Mesenchymal stem cell (in vitro differentiated cells and primary cell): ENCODE measurements around the gene RFNG.

Experiments used
- DNase-seq: peaks from one replicate; pipeline ENCODE4 v3.0.0-alpha.2; 2013
- H2AFZ ChIP-seq: one replicate; pipeline ENCODE4 v1.6.1; 2013; ENCODE audit warnings: low read depth, mild to moderate bottlenecking, control low read depth, inconsistent platforms, low read length, moderate library complexity
- H2AK5ac ChIP-seq: 2 replicates; pipeline ENCODE4 v1.6.1; 2013; ENCODE audit warnings: low read length, moderate library complexity, mild to moderate bottlenecking, inconsistent platforms; ENCODE audit not compliant: severe bottlenecking
- H2BK120ac ChIP-seq: one replicate; pipeline ENCODE4 v1.6.1; 2013; ENCODE audit warnings: low read depth, mild to moderate bottlenecking, inconsistent platforms, low read length, moderate library complexity
- H2BK12ac ChIP-seq, 2 experiments: one replicate each; pipeline ENCODE4 v1.6.1; 2013; ENCODE audit warnings: inconsistent platforms in 2 of 2, low read length in 2 of 2, mild to moderate bottlenecking in 2 of 2, moderate library complexity in 2 of 2, control low read depth in 1 of 2
- H2BK15ac ChIP-seq: one replicate; pipeline ENCODE4 v1.6.1; 2013; ENCODE audit warnings: mild to moderate bottlenecking, low read depth, inconsistent platforms; ENCODE audit not compliant: poor library complexity, severe bottlenecking
- H2BK5ac ChIP-seq: 2 replicates; pipeline ENCODE4 v1.6.1; 2013; ENCODE audit warnings: low read depth, mild to moderate bottlenecking, low read length, control low read depth, inconsistent platforms; ENCODE audit not compliant: poor library complexity, severe bottlenecking
- H3K14ac ChIP-seq, 2 experiments: one replicate each; pipeline ENCODE4 v1.6.1; 2013; ENCODE audit warnings: inconsistent platforms in 2 of 2, low read length in 2 of 2, control low read depth in 1 of 2, mild to moderate bottlenecking in 1 of 2, moderate library complexity in 1 of 2
- H3K18ac ChIP-seq, 2 experiments: one replicate each; pipeline ENCODE4 v1.6.1; 2013; ENCODE audit warnings: inconsistent platforms in 2 of 2, low read length in 2 of 2, control low read depth in 1 of 2, low read depth in 1 of 2, mild to moderate bottlenecking in 1 of 2
- H3K23ac ChIP-seq, 2 experiments: one replicate each; pipeline ENCODE4 v1.6.1; 2013; ENCODE audit warnings: inconsistent platforms in 2 of 2, low read length in 2 of 2, mild to moderate bottlenecking in 2 of 2, moderate library complexity in 2 of 2, control low read depth in 1 of 2
- H3K27ac ChIP-seq: 2 replicates; pipeline ENCODE4 v1.5.1; 2013; ENCODE audit warnings: mild to moderate bottlenecking, moderate library complexity, low read length, control low read depth, inconsistent platforms; ENCODE audit not compliant: poor library complexity, severe bottlenecking
- H3K27me3 ChIP-seq, 2 experiments: 2 replicates each; pipeline versions ENCODE4 v1.6.1 to v1.7.0; 2013; ENCODE audit warnings: low read length in 2 of 2, mild to moderate bottlenecking in 2 of 2, moderate library complexity in 2 of 2, control low read depth in 1 of 2, inconsistent platforms in 1 of 2; ENCODE audit not compliant: control insufficient read depth in 1 of 2, insufficient read depth in 1 of 2
- H3K36me3 ChIP-seq, 2 experiments: 2 replicates each; pipeline versions ENCODE4 v1.6.1 to v1.7.0; 2013; ENCODE audit warnings: low read length in 2 of 2, control low read depth in 1 of 2, inconsistent platforms in 1 of 2, low read depth in 1 of 2, mild to moderate bottlenecking in 1 of 2; ENCODE audit not compliant: insufficient read depth in 2 of 2, control insufficient read depth in 1 of 2
- H3K4ac ChIP-seq, 2 experiments: one replicate each; pipeline ENCODE4 v1.6.1; 2013; ENCODE audit warnings: inconsistent platforms in 2 of 2, low read length in 2 of 2, mild to moderate bottlenecking in 2 of 2, moderate library complexity in 2 of 2, control low read depth in 1 of 2, low read depth in 1 of 2
- H3K4me1 ChIP-seq: 2 replicates; pipeline ENCODE4 v1.6.1; 2013; ENCODE audit warnings: low read depth, low read length, control low read depth; ENCODE audit not compliant: control insufficient read depth, insufficient read depth
- H3K4me2 ChIP-seq: 2 replicates; pipeline ENCODE4 v1.6.1; 2013; ENCODE audit warnings: low read length, mild to moderate bottlenecking, inconsistent platforms; ENCODE audit not compliant: poor library complexity, severe bottlenecking
- H3K4me3 ChIP-seq, 2 experiments: 2 replicates each; pipeline versions ENCODE4 v1.5.1 to v1.7.0; 2013; ENCODE audit warnings: low read length in 2 of 2, mild to moderate bottlenecking in 2 of 2, control low read depth in 1 of 2, low read depth in 1 of 2; ENCODE audit not compliant: insufficient read depth in 1 of 2
- H3K79me1 ChIP-seq: replicated peaks from 2 replicates; pipeline ENCODE4 v1.6.1; 2013; ENCODE audit warnings: mild to moderate bottlenecking, control low read depth, low read length, inconsistent platforms; ENCODE audit not compliant: poor library complexity, severe bottlenecking
- H3K9ac ChIP-seq: 2 replicates; pipeline ENCODE4 v1.7.0; 2013; ENCODE audit warnings: mild to moderate bottlenecking, low read length, moderate library complexity
- H3K9me3 ChIP-seq: 2 replicates; pipeline ENCODE4 v1.7.0; 2013; ENCODE audit warnings: mild to moderate bottlenecking, low read length; ENCODE audit not compliant: control insufficient read depth
- H4K8ac ChIP-seq: one replicate; pipeline ENCODE4 v1.6.1; 2013; ENCODE audit warnings: inconsistent platforms, mild to moderate bottlenecking, low read length, moderate library complexity
- H4K91ac ChIP-seq: one replicate; pipeline ENCODE4 v1.6.1; 2013; ENCODE audit warnings: mild to moderate bottlenecking, low read length, inconsistent platforms
- WGBS: methylation state at CpG from one replicate; pipeline ENCODE4 v1.1.7; 2013; ENCODE audit warnings: mixed read lengths; 5-methylcytosine and 5-hydroxymethylcytosine counted together

The RFNG gene

DNA sequence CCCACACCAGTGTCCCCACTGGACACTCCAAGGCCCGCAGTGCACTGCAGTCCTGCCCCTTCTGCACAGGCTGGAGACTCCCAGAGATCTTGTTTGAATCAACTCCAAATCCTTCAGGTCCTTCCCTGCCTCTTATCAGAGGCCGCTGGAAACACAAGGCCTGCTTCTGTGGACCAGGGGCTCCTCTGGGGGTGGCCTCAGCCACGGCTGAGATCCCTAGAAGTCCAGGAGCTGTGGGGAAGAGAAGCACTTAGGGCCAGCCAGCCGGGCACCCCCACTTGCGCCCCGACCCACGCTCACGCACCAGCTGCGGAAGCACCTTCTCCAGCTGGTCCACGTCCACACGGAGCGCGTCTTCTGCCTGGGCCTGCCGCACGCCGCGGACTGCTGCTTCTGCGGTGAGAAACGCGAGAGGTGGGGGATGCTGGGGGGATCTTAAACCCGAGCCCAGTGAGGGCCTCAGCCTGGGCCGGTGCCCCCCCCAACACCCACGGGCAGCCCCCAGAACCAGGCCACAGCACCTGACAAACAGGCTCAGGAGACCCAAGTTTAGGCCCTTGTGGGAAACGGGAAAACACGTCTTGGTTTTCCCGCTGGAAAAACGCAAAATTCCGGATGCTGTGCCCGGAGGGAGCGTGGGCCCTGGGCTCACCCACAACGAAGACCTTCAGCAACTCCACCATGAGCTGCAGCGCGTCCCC is 32.5 kb downstream of the RFNG start:
- H3K9me3 ChIP-seq: no peaks in the 10 kb centered on the region
- no peak for DNase-seq
- H2BK12ac ChIP-seq: no peak overlapping the region
- H3K4ac ChIP-seq: no peak overlapping the region
- H3K14ac ChIP-seq: no peak overlapping the region
- peaks cover 15 to 54% of the 10 kb centered on the region in 2 experiments for H3K36me3 ChIP-seq
- no peak overlapping the region for H2BK15ac ChIP-seq
- peaks cover 34% of the 10 kb centered on the region for H3K4me1 ChIP-seq
- no peak overlapping the region for H3K4me3 ChIP-seq
- no peak overlapping the region for H2BK5ac ChIP-seq
- no peak overlapping the region for H3K18ac ChIP-seq
- 96% methylated on average over 33 of the region's 33 CpGs for WGBS
- no peak overlapping the region for H3K9ac ChIP-seq
- no peak overlapping the region for H2AK5ac ChIP-seq
- no peak overlapping the region for H4K8ac ChIP-seq
- H2BK120ac ChIP-seq: no peak overlapping the region
- H3K23ac ChIP-seq: no peak overlapping the region
- no peak overlapping the region for H3K27ac ChIP-seq
- peaks cover 23% of the 10 kb centered on the region for H3K79me1 ChIP-seq
- H4K91ac ChIP-seq: no peak overlapping the region
- H2AFZ ChIP-seq: no peak overlapping the region
- H3K4me2 ChIP-seq: no peak overlapping the region
- no peaks in the 10 kb centered on the region for H3K27me3 ChIP-seq

- H2AK5ac ChIP-seq: no peak overlapping the region
- no peak overlapping the region for H2AFZ ChIP-seq
- whole genome bisulfite sequencing: 89% methylated on average over 19 of the region's 19 CpGs
Observed at GRCh38 chr17:82018152-82018988, 33.2 kb downstream of the RFNG start.

GRCh38 chr17:82017612-82018151 is 33.9 kb downstream of the RFNG start:
- no peaks in the 10 kb centered on the region for H3K9me3 ChIP-seq
- H3K79me1 ChIP-seq: peaks cover 18% of the 10 kb centered on the region
- no peak overlapping the region for H3K4me3 ChIP-seq
- peaks cover 15 to 64% of the 10 kb centered on the region in 2 experiments for H3K36me3 ChIP-seq
- no peak overlapping the region for H2BK5ac ChIP-seq
- peaks cover 30% of the 10 kb centered on the region for H3K4me1 ChIP-seq
- no peak overlapping the region for H2AK5ac ChIP-seq
- H3K4me2 ChIP-seq: no peak overlapping the region
- H3K14ac ChIP-seq: no peak overlapping the region
- H3K27me3 ChIP-seq: no peaks in the 10 kb centered on the region
- no peak overlapping the region for H3K9ac ChIP-seq
- no peak overlapping the region for H4K8ac ChIP-seq
- no peak overlapping the region for H2AFZ ChIP-seq
- no peak overlapping the region for H3K27ac ChIP-seq
- no peak overlapping the region for H2BK12ac ChIP-seq
- 93% methylated on average over 7 of the region's 13 CpGs for WGBS
- H4K91ac ChIP-seq: no peak overlapping the region
- H3K23ac ChIP-seq: no peak overlapping the region
- H3K4ac ChIP-seq: no peak overlapping the region
- no peak overlapping the region for H2BK120ac ChIP-seq
- no peak for DNase-seq
- no peak overlapping the region for H2BK15ac ChIP-seq
- no peak overlapping the region for H3K18ac ChIP-seq

More at GRCh38 chr17:82018152-82018988, 33.2 kb downstream of the RFNG start:
- H3K4me2 ChIP-seq: no peak overlapping the region
- peaks cover 15 to 59% of the 10 kb centered on the region in 2 experiments for H3K36me3 ChIP-seq
- H2BK15ac ChIP-seq: no peak overlapping the region
- no peaks in the 10 kb centered on the region for H3K9me3 ChIP-seq
- H3K27me3 ChIP-seq: no peaks in the 10 kb centered on the region
- no peak overlapping the region for H4K8ac ChIP-seq
- no peak for DNase-seq
- H4K91ac ChIP-seq: peak overlapping the region; percentile 40
- H3K4me1 ChIP-seq: peaks cover 27% of the 10 kb centered on the region
- H3K4me3 ChIP-seq: no peak overlapping the region
- no peak overlapping the region for H3K9ac ChIP-seq
- H3K23ac ChIP-seq: no peak overlapping the region
- H2BK12ac ChIP-seq: no peak overlapping the region
- no peak overlapping the region for H2BK120ac ChIP-seq
- H3K27ac ChIP-seq: no peak overlapping the region
- no peak overlapping the region for H3K18ac ChIP-seq
- H3K4ac ChIP-seq: no peak overlapping the region
- peaks cover 18% of the 10 kb centered on the region for H3K79me1 ChIP-seq
- H3K14ac ChIP-seq: no peak overlapping the region
- no peak overlapping the region for H2BK5ac ChIP-seq

DNA sequence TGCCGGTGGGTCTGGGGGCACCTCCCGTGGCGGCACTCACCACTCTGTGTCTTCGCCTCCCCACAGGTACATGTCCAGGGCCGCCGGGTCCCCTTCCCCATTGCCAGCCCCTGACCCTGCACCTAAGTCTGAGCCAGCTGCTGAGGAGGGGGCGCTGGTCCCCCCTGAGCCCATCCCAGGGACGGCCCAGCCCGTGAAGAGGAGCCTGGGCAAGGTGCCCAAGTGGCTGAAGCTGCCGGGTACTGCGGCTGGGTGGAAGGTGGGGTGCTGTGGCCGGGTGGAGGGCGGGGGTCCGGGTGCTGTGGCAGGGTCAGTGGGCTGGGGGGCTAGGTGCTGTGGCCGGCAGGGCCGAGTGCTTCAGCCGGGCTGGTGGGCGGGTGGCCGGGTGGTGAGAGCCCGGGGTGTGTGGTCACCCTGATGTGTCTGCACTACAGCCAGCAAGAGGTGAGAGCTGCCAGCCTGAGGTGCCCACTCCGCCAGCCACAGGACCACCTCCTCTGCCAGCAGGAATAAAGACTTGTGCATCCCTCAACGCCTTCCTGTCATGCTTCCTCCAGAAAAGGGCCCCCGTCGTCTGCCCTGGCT is 34.6 kb downstream of the RFNG start:
- Histone ChIP-seq H3K4me3 (no peak overlapping the region), H3K9ac (no peak overlapping the region)

More for the DNA sequence above, 34.6 kb downstream of the RFNG start:
- no peak overlapping the region for H3K4me2 ChIP-seq
- H3K4ac ChIP-seq: peak overlapping the region in 1 of 2 experiments; percentile 17
- 98% methylated on average over 18 of the region's 24 CpGs for WGBS
- H3K23ac ChIP-seq: no peak overlapping the region
- DNase-seq: no peak
- H4K8ac ChIP-seq: no peak overlapping the region
- H2BK12ac ChIP-seq: no peak overlapping the region
- no peak overlapping the region for H2BK15ac ChIP-seq
- no peak overlapping the region for H2BK120ac ChIP-seq
- H2AK5ac ChIP-seq: no peak overlapping the region
- H3K4me1 ChIP-seq: peaks cover 26% of the 10 kb centered on the region
- no peak overlapping the region for H3K18ac ChIP-seq
- no peak overlapping the region for H3K27ac ChIP-seq
- no peaks in the 10 kb centered on the region for H3K27me3 ChIP-seq
- peaks cover 11% of the 10 kb centered on the region for H3K79me1 ChIP-seq
- no peaks in the 10 kb centered on the region for H3K9me3 ChIP-seq
- H3K36me3 ChIP-seq: peaks cover 15 to 72% of the 10 kb centered on the region in 2 experiments
- H4K91ac ChIP-seq: peak overlapping the region; percentile 14
- no peak overlapping the region for H2AFZ ChIP-seq
- no peak overlapping the region for H2BK5ac ChIP-seq
- H3K14ac ChIP-seq: no peak overlapping the region
